Epithelial cell of prostate (primary cell): Measurements from ENCODE around the gene KLRF1.
A peak's percentile ranks its signal among the peaks of the same experiment; 100 is the strongest.

ENCODE experiments used
- DNase-seq: peaks from one replicate; pipeline ENCODE4 v3.0.0-alpha.2; 2011; ENCODE audit warnings: low read depth, low spot score
- H3K27ac ChIP-seq: fragments of 450-650 bp; 2 replicates; pipeline ENCODE4 v1.5.1; 2017; ENCODE audit warnings: mild to moderate bottlenecking

The KLRF1 gene

GRCh38 chr12:9827209-9827888, at the start of gene KLRF1:
Gene KLRF1 (plus strand): TSS chr12:9827481. CDS start chr12:9827545, 64 bp downstream.
- H3K27ac ChIP-seq, result no peak within 1 kb of the TSS
- no peak for DNase-seq

GRCh38 chr12:9779209-9779608, 48.1 kb upstream of the KLRF1 start:
- H3K27ac ChIP-seq, result no peak overlapping the region
- no peak for DNase-seq

GRCh38 chr12:9781360-9781759, 45.9 kb upstream of the KLRF1 start:
- no peak for DNase-seq
- H3K27ac ChIP-seq, result no peak overlapping the region

- DNase-seq, result no peak
Observed at GRCh38 chr12:9782547-9783382, 44.5 kb upstream of the KLRF1 start.

DNA sequence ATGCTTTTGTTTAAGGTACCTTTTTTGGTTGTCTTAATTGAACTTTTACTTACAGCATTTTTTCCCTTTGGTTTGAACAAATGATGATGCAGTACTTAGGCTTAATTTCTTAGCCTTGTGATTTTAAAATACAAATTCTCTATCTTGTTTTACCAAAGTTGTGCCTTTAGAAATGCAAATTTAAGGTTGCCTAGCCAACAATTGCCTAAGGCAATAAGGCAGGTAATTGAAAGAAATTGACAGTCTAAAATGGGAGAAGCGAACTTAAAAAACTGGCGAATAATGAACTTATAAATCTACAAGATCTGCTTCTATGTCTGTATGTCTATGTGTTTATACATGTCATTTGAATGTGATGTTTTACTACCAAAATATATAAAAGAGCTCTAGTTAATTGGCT, 43.0 kb upstream of the KLRF1 start:
- H3K27ac ChIP-seq, result no peak overlapping the region
- DNase-seq, result no peak

More at GRCh38 chr12:9782547-9783382, 44.5 kb upstream of the KLRF1 start:
- no peak overlapping the region for H3K27ac ChIP-seq

- no peak overlapping the region for H3K27ac ChIP-seq
- DNase-seq, result no peak
Observed at GRCh38 chr12:9784816-9785215, 42.5 kb upstream of the KLRF1 start.

GRCh38 chr12:9786726-9787717, 40.3 kb upstream of the KLRF1 start:
- no peak overlapping the region for H3K27ac ChIP-seq
- no peak for DNase-seq

GRCh38 chr12:9792185-9792900, 34.9 kb upstream of the KLRF1 start:
- no peak for DNase-seq
- H3K27ac ChIP-seq, result no peak overlapping the region

DNA sequence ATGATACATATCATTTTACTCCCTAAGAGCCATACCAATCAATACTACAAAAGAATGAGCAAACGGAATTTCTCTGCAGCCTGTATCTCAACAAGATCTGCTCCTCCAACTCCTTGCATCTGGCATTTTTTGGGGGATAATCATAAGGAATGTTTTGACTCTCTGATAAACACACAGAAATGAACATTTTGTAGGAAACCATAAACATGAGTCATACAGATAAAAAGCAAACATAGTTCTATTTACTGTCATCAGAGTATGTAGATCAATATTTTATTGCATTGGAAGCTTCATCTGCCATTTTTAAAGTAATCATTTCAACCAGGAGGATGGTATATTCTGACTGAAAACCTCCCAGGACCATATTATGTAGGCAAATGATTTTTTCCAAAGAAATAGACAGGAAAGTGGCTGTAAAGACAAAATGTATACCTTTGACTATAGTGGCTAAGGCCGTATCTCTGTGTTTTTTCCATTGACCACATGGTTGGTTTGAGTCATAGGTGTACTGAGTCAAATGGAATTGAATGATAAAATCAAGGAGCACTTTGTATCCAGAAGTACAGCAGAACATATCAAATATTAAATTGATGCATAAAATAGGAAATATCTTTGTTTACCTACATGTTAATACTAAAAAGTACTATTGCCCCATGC, 34.2 kb upstream of the KLRF1 start:
- H3K27ac ChIP-seq, result no peak overlapping the region
- no peak for DNase-seq

DNA sequence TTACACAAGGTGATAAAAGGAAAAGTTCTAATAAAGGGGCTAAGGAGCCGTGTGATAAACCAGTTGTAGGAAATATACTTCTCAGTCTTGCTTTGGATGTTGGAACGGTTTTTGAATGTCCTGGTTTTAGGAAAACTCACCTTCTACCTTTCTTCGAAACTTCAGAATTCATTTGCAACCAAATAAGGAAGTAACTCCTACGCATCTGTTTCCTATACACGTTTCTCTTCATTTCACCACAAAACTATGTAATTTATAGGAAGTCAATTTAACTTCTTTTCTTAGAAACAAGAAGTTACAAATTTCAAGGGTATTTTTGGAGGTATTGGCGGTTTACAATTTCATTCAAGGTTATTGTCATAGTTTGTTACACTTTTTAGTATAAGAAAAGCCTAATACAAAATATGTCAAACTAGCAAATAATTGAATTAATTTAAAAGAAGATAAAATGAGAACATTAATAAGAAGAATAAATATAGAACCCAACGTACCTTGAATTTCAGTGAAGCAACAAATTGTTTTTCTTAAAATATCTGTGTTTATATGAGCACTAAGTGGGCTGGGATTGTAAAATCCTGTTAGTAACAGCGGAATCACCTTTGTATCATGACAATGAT, 33.4 kb upstream of the KLRF1 start:
- H3K27ac ChIP-seq, result no peak overlapping the region
- no peak for DNase-seq

DNA sequence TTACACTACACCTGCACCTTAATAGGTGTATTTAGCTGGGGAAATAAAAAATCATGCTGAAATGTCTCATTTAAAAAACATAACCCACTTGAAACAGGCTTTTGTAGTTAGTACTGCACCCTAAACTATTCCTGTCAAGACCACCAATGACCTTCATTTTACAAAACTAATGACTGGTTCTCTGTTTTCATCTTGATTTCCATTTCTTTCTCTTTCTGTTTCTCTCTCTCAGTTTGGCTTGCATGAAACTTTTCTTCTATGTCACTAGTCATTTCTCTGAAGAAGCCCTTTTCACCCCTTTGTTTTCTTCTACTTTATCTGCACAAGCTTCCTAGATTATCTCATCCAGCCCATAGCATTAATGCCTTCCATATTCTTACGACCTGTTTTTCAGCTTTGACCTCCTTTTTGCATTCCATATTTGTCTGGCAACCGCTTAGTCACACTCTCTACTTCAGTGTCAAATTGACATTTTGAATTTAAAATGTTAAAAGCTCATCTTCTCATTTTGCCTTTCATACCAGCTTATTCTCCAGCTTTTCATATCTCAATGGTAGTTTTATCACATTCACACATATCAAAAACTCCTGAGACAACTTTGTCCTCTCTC, 32.7 kb upstream of the KLRF1 start:
- no peak overlapping the region for H3K27ac ChIP-seq
- no peak for DNase-seq

DNA sequence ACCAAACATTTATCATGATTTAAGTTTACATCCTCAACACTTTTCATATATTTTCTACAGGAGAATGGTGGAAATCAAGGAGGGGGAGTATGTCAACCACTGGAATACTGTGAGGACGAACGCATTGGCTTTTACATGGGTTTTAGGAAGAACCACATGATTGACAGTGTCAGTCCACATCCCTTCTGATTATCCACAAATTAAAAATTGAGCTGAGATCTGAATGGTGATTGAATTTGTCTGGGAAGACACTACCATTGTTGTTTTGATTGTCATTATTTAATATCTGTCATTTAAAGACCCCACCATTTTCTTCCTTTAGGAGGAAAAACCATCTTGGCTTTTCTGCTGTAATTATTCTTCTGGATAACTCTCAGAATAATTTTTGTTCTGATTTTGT, 31.3 kb upstream of the KLRF1 start:
- DNase-seq, result no peak
- no peak overlapping the region for H3K27ac ChIP-seq

DNA sequence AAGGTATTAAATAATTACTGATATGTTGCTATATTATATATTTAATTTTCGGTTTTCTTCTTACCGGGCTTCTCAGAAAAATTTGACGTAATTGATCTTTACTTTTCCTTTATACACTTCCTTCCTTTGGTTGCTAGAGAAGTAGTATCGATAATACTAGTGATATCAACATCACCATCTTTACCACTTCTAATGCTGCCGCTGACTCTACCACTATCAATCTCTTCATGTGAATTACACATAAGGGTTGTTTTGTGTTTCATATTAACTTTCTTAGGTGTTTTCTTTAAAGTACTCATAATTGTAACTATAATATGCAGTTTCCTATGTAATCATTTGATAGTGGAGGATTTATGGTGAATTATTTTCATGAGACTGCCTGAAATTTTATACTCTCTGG, 30.9 kb upstream of the KLRF1 start:
- no peak for DNase-seq
- H3K27ac ChIP-seq, result no peak overlapping the region

DNA sequence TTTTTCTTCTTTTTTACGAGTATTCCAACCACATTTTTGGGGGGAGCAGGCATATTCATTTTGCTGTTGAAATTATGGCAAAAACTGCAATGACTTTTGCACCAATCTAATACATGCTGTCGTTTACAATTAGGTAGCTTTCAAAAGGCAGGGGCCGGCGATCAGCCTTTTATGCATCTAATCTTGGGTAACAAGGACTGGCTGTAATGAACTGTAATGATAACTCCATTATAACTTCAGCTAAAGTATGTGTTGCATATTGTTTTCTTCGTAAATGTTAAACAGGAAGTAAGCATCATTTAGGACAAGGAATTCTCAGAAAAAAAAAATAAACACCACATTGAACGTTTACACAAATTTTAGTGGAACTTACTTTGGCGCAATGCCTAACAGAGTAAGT, 30.3 kb upstream of the KLRF1 start:
- DNase-seq, result no peak
- no peak overlapping the region for H3K27ac ChIP-seq

DNA sequence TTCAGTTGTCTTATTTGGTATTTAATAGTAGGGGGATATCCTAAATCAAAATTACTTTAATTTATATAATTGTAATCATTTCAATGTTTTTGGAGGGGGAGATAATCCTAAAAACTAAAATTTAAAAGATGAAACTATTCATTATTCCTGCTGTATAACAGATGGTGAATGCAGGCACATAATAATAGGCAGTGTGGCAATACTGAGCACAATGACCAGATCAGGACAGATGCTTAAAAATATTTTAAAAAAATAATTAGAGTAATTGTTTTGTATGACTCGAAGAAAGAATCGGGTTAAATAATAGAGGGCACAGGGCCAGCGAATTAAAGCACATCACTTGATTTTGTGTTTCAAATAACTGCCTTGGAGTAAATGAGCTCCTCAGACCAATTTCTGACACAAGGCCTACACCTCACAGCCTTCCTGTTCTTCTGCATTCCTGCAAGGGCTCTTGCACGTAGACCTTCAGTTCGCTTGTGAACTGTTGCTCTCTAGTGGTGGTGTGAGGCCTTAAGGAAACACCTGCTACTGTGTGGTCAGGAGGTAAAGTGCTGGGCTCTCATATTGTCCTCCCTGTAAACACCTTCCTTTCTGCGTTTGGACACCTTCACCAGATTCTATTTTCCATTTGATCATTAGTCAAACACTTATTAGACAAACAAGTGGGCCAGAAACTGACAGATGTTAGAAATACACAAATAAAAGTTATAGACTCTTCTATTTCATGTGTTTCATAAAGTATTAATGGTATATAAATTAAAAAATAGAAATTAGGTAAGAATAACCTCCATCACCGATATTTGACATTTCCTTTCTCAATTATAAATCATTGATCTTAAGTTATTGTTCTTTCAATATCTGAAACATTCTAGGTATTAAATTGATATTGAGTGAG, 29.3 kb upstream of the KLRF1 start:
- DNase-seq, result peak; percentile 83
- H3K27ac ChIP-seq, result no peak overlapping the region

GRCh38 chr12:9799961-9800360, 27.3 kb upstream of the KLRF1 start:
- DNase-seq, result no peak
- no peak overlapping the region for H3K27ac ChIP-seq

GRCh38 chr12:9805883-9806282, 21.4 kb upstream of the KLRF1 start:
- DNase-seq, result no peak
- H3K27ac ChIP-seq, result no peak overlapping the region

DNA sequence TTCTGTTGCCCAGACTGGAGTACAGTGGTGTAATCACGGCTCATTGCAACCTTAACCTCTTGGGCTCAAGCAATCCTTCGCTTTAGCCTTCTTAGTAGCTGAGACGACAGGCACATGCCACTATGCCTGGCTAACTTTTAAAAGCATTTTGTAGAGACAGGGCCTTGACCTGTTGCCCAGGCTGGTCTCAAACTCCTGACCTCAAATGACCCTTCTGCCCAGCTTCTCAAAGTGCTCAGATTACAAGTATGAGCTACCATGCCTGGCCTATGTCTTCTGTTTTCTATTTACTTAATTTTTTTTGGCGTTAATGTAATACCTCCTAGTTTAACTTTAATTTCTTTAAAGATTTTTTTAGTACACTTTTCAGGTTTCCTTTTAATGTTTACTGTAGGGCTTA, 20.6 kb upstream of the KLRF1 start:
- DNase-seq, result no peak
- no peak overlapping the region for H3K27ac ChIP-seq
